ENCODE results near the gene ATP6V0B.

ATP6V0B gene

DNA sequence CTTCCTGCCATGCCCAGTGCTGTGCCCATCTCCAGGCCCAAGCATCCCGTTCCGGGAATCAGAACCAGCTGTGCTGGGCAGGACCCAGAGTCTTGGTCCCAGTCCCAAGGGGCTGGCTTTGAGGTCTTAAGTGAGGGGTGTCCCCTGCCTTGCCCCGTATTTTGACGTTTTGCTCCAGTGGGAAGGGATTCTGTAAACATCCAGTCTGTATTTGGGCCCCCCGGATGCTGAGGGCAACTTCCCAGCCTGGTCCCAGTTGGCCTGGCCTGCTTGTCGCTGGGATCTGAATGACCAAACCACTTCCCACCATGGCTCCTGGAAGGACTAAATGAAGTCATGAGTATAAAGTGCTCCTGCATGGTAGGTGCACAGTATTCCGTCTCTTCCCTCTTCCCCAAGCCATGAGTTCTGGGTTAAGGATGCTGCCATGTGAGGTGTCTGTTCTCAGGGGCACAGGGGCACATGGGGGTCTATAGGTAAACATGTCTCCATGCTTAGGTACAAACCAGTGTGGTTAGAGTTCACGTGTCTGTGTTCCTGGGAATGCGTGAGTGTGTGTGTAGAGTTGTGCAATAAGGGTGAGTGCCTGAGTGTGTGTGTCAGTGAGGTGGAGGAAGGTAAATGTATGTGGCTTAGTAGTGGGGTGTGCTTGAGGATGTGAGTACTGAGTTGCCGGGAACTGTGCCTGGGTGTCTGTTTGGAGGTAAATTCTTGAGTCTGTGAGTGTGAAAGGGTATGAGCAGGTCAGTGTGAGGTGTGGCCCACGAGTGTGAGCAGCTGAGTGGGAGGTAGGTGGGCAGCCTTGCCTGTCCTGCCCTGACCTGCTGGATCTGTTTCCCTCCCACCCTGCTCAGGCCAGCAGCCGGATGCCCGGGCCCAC, 5.7 kb downstream of the ATP6V0B start:
- Histone ChIP-seq H3K4me1 (ENCODE audit: control insufficient read depth, insufficient read depth, low read length) (peaks cover 33% of the 10 kb centered on the region), H3K9ac (ENCODE audit: low read length) (peak overlapping the region; percentile 83), H3K4me3 (ENCODE audit: low read length) (peak overlapping the region; percentile 84), H3K9me3 (ENCODE audit: control insufficient read depth, low read length) (no peaks in the 10 kb centered on the region), H3K36me3 (ENCODE audit: control insufficient read depth, insufficient read depth, low read length, severe bottlenecking) (peaks cover 26% of the 10 kb centered on the region), H3K27me3 (replicated peaks; ENCODE audit: control insufficient read depth, insufficient read depth, low read length) (no peaks in the 10 kb centered on the region)
- peak; percentile 34 for DNase-seq (ENCODE audit: low read depth)

GRCh38 chr1:43981135-43981491, 6.4 kb downstream of the ATP6V0B start:
- no peak for DNase-seq (ENCODE audit: low read depth)
- Histone ChIP-seq H3K4me3 (ENCODE audit: low read length) (no peak overlapping the region), H3K4me1 (ENCODE audit: control insufficient read depth, insufficient read depth, low read length) (peaks cover 27% of the 10 kb centered on the region), H3K27me3 (replicated peaks; ENCODE audit: control insufficient read depth, insufficient read depth, low read length) (no peaks in the 10 kb centered on the region), H3K9me3 (ENCODE audit: control insufficient read depth, low read length) (no peaks in the 10 kb centered on the region), H3K36me3 (ENCODE audit: control insufficient read depth, insufficient read depth, low read length, severe bottlenecking) (peaks cover 32% of the 10 kb centered on the region), H3K9ac (ENCODE audit: low read length) (no peak overlapping the region)

DNA sequence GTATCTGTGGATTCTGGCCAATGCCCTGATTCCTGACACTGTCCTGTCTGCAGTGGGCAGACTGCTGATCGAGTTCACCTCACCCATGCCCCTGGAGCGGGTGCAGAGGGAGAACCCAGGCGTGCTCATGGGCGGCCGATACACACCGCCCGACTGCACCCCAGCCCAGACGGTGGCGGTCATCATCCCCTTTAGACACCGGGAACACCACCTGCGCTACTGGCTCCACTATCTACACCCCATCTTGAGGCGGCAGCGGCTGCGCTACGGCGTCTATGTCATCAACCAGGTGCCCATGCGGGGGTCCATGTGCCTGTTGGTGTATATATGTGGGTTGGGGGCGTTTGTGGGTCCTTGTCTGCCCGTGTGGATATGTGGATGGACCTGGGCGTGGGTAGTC, 6.9 kb downstream of the ATP6V0B start:
- peaks cover 27% of the 10 kb centered on the region for H3K36me3 ChIP-seq (ENCODE audit: control insufficient read depth, insufficient read depth, low read length, severe bottlenecking)
- H3K9me3 ChIP-seq (ENCODE audit: control insufficient read depth, low read length) = no peaks in the 10 kb centered on the region

DNA sequence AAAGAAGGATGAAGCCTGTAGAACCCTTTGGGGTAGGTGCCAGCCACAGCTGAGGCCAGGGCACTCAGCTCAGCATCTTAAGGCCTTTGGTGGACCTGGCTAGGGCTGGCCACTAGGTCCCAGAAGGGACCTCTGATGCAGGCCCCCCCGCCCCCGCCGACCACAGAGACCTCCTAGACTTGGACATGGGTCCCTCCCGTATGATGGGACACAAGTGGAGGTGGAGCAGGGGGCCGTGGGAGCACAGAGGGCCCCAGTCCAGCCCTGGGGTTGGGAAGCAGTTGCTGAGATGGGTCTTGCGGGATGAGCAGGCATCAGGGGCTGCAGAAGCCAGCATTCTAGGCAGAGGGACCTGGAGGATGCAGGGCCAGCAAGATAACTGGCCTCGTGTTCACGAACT, 7.5 kb downstream of the ATP6V0B start:
- H3K4me1 ChIP-seq (ENCODE audit: control insufficient read depth, insufficient read depth, low read length) = peaks cover 19% of the 10 kb centered on the region
- DNase-seq (ENCODE audit: low read depth) = no peak
- no peaks in the 10 kb centered on the region for H3K9me3 ChIP-seq (ENCODE audit: control insufficient read depth, low read length)
- H3K36me3 ChIP-seq (ENCODE audit: control insufficient read depth, insufficient read depth, low read length, severe bottlenecking) = peaks cover 21% of the 10 kb centered on the region
- H3K4me3 ChIP-seq (ENCODE audit: low read length) = no peak overlapping the region
- H3K27me3 ChIP-seq (replicated peaks; ENCODE audit: control insufficient read depth, insufficient read depth, low read length) = no peaks in the 10 kb centered on the region
- no peak overlapping the region for H3K9ac ChIP-seq (ENCODE audit: low read length)

More for the DNA sequence above, 6.9 kb downstream of the ATP6V0B start:
- Histone ChIP-seq H3K4me1 (ENCODE audit: control insufficient read depth, insufficient read depth, low read length) (peaks cover 22% of the 10 kb centered on the region), H3K27me3 (replicated peaks; ENCODE audit: control insufficient read depth, insufficient read depth, low read length) (no peaks in the 10 kb centered on the region), H3K9ac (ENCODE audit: low read length) (no peak overlapping the region), H3K4me3 (ENCODE audit: low read length) (no peak overlapping the region)
- no peak for DNase-seq (ENCODE audit: low read depth)

DNA sequence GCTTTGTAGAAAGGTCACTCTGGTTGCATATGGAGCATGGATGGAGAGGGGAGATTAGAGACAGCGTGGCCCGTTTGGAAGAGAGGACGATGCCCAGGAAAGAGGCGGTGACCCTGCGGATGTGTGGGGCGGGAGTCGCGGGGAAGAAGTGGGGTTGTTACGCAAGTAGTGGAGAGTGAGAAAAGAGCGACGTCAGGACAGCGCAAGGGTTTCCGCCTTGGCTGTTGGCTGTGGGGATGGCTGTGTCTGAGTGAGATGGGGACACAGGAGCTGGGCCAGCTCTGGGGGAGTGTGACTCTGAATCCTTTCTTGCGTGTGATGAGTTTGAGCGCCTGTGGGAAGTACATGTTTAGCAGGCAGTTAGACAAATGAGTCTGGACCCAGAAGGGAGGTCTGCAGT, 8.0 kb downstream of the ATP6V0B start:
- DNase-seq (ENCODE audit: low read depth) = no peak
- peaks cover 19% of the 10 kb centered on the region for H3K4me1 ChIP-seq (ENCODE audit: control insufficient read depth, insufficient read depth, low read length)
- H3K9me3 ChIP-seq (ENCODE audit: control insufficient read depth, low read length) = no peaks in the 10 kb centered on the region
- H3K27me3 ChIP-seq (replicated peaks; ENCODE audit: control insufficient read depth, insufficient read depth, low read length) = no peaks in the 10 kb centered on the region
- no peak overlapping the region for H3K9ac ChIP-seq (ENCODE audit: low read length)
- H3K4me3 ChIP-seq (ENCODE audit: low read length) = no peak overlapping the region
- H3K36me3 ChIP-seq (ENCODE audit: control insufficient read depth, insufficient read depth, low read length, severe bottlenecking) = peaks cover 15% of the 10 kb centered on the region

DNA sequence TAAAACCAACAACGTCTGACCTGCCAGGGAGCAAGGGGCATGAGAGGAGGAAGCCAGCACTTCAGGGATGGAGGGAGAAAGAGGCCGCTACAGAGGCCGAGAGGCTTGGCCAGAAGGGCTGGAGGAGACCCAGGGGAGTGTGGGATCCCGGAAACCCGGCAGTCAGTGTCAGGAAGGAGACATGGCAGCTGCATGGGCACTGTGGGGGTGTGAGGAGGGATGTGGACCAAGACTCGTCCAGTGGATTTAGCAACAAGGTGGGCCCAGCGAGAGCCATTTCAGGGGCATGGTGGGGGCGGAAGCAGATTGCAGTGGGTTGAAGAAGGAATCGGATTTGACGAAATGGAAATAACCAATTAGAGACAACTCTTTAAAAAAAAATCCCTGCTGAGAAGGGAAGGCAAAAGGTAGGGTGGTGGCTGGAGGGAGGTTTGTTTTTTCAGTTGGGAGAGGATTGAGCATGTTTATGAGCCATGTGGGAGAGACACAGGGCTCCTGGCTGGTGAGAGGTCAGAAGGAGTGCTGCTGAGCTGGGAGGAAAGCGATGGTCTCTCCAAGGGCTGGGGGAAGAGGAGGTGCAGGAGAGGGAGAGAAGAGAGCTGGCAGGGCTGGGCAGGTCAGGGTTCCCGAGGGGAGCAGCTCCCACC, 8.6 kb downstream of the ATP6V0B start:
- peaks cover 15% of the 10 kb centered on the region for H3K36me3 ChIP-seq (ENCODE audit: control insufficient read depth, insufficient read depth, low read length, severe bottlenecking)
- H3K4me3 ChIP-seq (ENCODE audit: low read length) = no peak overlapping the region
- H3K9me3 ChIP-seq (ENCODE audit: control insufficient read depth, low read length) = no peaks in the 10 kb centered on the region
- no peak overlapping the region for H3K9ac ChIP-seq (ENCODE audit: low read length)
- H3K4me1 ChIP-seq (ENCODE audit: control insufficient read depth, insufficient read depth, low read length) = peaks cover 17% of the 10 kb centered on the region
- DNase-seq (ENCODE audit: low read depth) = no peak
- no peaks in the 10 kb centered on the region for H3K27me3 ChIP-seq (replicated peaks; ENCODE audit: control insufficient read depth, insufficient read depth, low read length)

DNA sequence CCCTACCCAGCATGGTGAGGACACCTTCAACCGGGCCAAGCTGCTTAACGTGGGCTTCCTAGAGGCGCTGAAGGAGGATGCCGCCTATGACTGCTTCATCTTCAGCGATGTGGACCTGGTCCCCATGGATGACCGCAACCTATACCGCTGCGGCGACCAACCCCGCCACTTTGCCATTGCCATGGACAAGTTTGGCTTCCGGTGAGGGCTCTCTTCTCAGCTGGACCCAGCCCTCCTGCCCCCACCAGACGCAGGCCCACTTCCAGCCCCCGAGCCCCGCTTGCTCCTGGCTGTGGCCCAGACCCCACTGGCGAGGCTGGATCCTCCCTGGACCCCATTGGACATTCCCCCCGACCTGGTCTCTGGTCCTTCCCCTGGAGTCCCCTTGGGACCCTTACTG, 10.1 kb downstream of the ATP6V0B start:
- no peaks in the 10 kb centered on the region for H3K27me3 ChIP-seq (replicated peaks; ENCODE audit: control insufficient read depth, insufficient read depth, low read length)
- no peak for DNase-seq (ENCODE audit: low read depth)
- no peaks in the 10 kb centered on the region for H3K9me3 ChIP-seq (ENCODE audit: control insufficient read depth, low read length)
- peaks cover 15% of the 10 kb centered on the region for H3K36me3 ChIP-seq (ENCODE audit: control insufficient read depth, insufficient read depth, low read length, severe bottlenecking)
- no peak overlapping the region for H3K4me3 ChIP-seq (ENCODE audit: low read length)
- H3K4me1 ChIP-seq (ENCODE audit: control insufficient read depth, insufficient read depth, low read length) = peaks cover 11% of the 10 kb centered on the region
- no peak overlapping the region for H3K9ac ChIP-seq (ENCODE audit: low read length)

DNA sequence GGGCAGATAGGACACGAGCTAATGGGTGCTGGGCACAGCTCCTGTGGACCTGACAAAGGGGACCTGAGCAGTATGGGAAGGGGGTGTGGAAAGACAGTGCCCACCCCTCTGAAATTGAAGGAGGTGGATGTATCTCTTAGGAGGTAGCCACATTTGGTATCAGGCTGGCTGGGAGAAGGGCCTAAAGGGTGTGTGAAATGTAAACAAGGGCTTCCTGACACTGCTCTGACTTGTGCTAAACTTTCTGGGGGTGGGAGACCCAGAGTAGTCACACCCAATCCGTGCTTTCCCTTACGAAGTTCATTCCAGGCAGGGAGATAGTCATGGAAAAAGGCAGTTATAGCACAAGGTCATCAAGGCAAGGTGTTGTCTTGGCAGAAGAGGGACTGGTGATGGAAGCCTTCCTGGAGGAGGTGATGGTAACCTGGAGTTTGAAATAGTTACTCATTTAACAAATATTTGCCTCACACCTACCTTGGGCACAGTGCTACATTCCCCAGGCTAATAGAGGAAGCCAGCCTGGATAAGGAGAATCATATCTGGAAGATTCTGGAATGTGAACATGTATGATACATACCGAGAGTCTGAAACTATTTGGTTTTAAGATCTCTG, 11.3 kb downstream of the ATP6V0B start:
- Histone ChIP-seq H3K27me3 (replicated peaks; ENCODE audit: control insufficient read depth, insufficient read depth, low read length) (no peaks in the 10 kb centered on the region), H3K9ac (ENCODE audit: low read length) (no peak overlapping the region), H3K36me3 (ENCODE audit: control insufficient read depth, insufficient read depth, low read length, severe bottlenecking) (peaks cover 15% of the 10 kb centered on the region), H3K4me1 (ENCODE audit: control insufficient read depth, insufficient read depth, low read length) (peaks cover 5% of the 10 kb centered on the region), H3K4me3 (ENCODE audit: low read length) (no peak overlapping the region), H3K9me3 (ENCODE audit: control insufficient read depth, low read length) (no peaks in the 10 kb centered on the region)
- DNase-seq (ENCODE audit: low read depth) = no peak

DNA sequence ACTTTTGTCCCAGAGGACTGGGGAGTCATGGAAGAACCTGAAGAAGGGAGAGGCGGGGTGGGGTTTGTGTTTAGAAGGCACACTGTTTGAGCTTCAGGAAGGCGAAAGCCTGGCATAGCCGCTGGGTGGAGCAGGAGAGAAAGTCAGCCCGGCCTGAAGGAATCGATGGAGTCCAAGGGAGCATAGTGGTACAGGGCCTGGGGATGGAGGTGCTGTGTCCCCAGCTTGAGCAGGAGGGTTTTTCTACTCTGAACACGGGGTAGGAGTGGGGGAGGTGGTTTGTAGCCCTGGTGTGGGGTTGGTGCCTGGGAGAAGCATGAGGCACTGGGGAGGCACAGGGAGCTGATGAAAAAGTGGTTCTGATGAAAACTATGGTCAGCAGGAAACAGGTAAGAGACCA, 12.0 kb downstream of the ATP6V0B start:
- Histone ChIP-seq H3K27me3 (replicated peaks; ENCODE audit: control insufficient read depth, insufficient read depth, low read length) (no peaks in the 10 kb centered on the region), H3K36me3 (ENCODE audit: control insufficient read depth, insufficient read depth, low read length, severe bottlenecking) (peaks cover 15% of the 10 kb centered on the region), H3K9ac (ENCODE audit: low read length) (no peak overlapping the region), H3K4me3 (ENCODE audit: low read length) (no peak overlapping the region), H3K4me1 (ENCODE audit: control insufficient read depth, insufficient read depth, low read length) (peaks cover 7% of the 10 kb centered on the region), H3K9me3 (ENCODE audit: control insufficient read depth, low read length) (no peaks in the 10 kb centered on the region)
- no peak for DNase-seq (ENCODE audit: low read depth)

DNA sequence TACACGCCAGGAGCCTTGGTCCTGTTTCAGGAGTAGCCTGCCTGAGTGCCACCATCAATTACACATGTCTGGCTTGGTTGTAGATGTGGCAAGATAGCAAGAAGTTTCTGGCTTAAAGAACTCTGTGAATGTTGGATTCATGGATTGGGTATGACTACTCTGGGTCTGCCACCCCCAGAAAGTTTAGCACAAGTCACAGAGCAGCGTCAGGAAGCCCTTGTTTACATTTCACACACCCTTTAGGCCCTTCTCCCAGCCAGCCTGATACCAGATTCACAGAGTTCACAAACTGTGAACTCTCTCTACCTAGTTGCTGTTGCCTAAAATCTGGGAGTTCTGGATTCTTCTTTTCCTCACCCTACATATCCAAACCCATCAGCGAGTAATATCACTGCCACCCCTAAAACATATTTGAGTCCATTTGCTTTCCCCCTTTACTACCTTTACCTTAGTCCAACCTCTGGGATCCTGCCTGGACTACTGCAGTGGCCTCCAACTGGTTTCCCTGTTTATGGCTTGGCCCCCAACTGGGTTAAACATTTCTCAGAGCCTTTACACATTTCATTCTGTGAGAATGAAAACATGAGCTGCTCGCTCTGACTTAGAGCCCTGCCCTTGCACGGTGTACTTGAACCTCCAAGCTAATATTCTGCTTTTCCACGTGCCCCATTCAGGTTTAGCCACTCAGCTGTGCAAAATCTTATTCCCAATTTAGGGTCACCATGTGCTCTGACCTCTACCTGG, 12.6 kb downstream of the ATP6V0B start:
- Histone ChIP-seq H3K9ac (ENCODE audit: low read length) (no peak overlapping the region), H3K36me3 (ENCODE audit: control insufficient read depth, insufficient read depth, low read length, severe bottlenecking) (peaks cover 15% of the 10 kb centered on the region), H3K4me3 (ENCODE audit: low read length) (no peak overlapping the region), H3K9me3 (ENCODE audit: control insufficient read depth, low read length) (no peaks in the 10 kb centered on the region), H3K27me3 (replicated peaks; ENCODE audit: control insufficient read depth, insufficient read depth, low read length) (no peaks in the 10 kb centered on the region), H3K4me1 (ENCODE audit: control insufficient read depth, insufficient read depth, low read length) (peaks cover 7% of the 10 kb centered on the region)
- no peak for DNase-seq (ENCODE audit: low read depth)
